ENCODE measurements around the gene PPWD1. TPM values are rescaled to one million over a fixed set of nuclear protein-coding genes. Genes with fewer than 3 reads are reported as not detected.
A peak's percentile ranks its signal among the peaks of the same experiment; 100 is the strongest.
"Not testable (repeated sequence)": the region's sequence is repeated elsewhere in the genome, so short reads cannot be mapped to it uniquely, and the experiment has no call there.

PPWD1 gene
- polyA plus RNA-seq, 2 donors = 16.9 to 18.8 TPM

DNA sequence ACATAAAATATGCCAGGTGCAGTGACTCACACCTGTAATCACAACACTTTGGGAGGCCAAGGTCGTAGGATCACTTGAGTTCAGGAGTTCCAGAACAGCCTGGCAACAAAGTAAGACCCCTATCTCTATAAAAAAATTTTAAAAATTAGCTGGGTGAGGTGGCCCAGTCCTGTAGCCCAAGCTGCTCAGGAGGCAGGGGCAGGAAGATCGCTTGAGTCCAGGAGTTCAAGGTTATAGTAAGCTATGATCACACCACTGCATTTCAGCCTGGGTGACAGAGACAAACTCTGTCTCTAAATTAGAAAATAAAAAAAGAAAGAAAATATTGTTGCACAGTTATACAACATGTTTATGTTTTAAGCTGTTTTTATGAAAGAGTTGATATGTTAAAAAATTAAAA, 6.9 kb upstream of the PPWD1 start:
- no peak overlapping the region for H3K4me3 ChIP-seq (ENCODE audit: low read depth in 1 of 2, low read length in 2 of 2)
- H3K4me1 ChIP-seq (ENCODE audit: control insufficient read depth in 2 of 2, insufficient read depth in 2 of 2, low read length in 1 of 2) = no peaks in the 10 kb centered on the region
- 80 to 84% methylated on average over 2 of the region's 2 CpGs for WGBS, 2 donors
- no peaks in the 10 kb centered on the region for H3K9me3 ChIP-seq (ENCODE audit: control insufficient read depth in 2 of 2, insufficient read depth in 1 of 2, low read depth in 1 of 2, low read length in 1 of 2)
- no peaks in the 10 kb centered on the region for H3K36me3 ChIP-seq (ENCODE audit: control insufficient read depth in 2 of 2, insufficient read depth in 2 of 2, low read length in 1 of 2)
- no peaks in the 10 kb centered on the region for H3K27me3 ChIP-seq (ENCODE audit: control insufficient read depth in 1 of 2, insufficient read depth in 2 of 2, low read length in 2 of 2)
- H3K27ac ChIP-seq (ENCODE audit: low read depth in 2 of 2, low read length in 1 of 2) = no peak overlapping the region

- WGBS, 2 donors = 90 to 93% methylated on average over 3 of the region's 3 CpGs
Observed at GRCh38 chr5:65556718-65557117, 6.4 kb upstream of the PPWD1 start.

DNA sequence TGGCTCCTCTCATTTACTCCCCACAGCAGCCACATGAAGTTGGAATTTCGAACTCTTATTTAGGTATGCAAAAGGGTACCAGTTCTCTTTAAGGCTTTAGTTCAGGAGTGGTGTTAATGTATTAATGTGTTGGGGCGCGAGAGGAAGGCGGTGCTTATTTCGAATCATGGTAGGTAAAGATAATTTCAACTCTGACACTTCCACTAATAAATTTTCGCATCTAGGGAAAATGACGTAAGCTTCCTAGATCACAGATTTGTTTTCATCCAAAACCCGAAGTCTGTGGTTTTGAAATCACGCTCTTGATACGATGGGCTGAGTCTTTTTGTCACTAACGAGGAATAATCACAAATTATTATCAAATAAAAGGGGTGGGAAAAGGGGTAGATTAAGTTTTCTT, 681 bp downstream of the PPWD1 start:
- no peaks in the 10 kb centered on the region for H3K36me3 ChIP-seq (ENCODE audit: control insufficient read depth in 2 of 2, insufficient read depth in 2 of 2, low read length in 1 of 2)
- no peaks in the 10 kb centered on the region for H3K9me3 ChIP-seq (ENCODE audit: control insufficient read depth in 2 of 2, insufficient read depth in 1 of 2, low read depth in 1 of 2, low read length in 1 of 2)
- peaks cover 0 to 3% of the 10 kb centered on the region in 2 donors for H3K4me1 ChIP-seq (ENCODE audit: control insufficient read depth in 2 of 2, insufficient read depth in 2 of 2, low read length in 1 of 2)
- no peaks in the 10 kb centered on the region for H3K27me3 ChIP-seq (ENCODE audit: control insufficient read depth in 1 of 2, insufficient read depth in 2 of 2, low read length in 2 of 2)
- no peak overlapping the region for H3K27ac ChIP-seq (ENCODE audit: low read depth in 2 of 2, low read length in 1 of 2)
- 2 to 9% methylated on average over 11 of the region's 11 CpGs for WGBS, 2 donors
- peak overlapping the region; percentile 79 to 98 for H3K4me3 ChIP-seq (ENCODE audit: low read depth in 1 of 2, low read length in 2 of 2)

More at GRCh38 chr5:65556718-65557117, 6.4 kb upstream of the PPWD1 start:
- H3K4me1 ChIP-seq (ENCODE audit: control insufficient read depth in 2 of 2, insufficient read depth in 2 of 2, low read length in 1 of 2) = no peaks in the 10 kb centered on the region
- no peaks in the 10 kb centered on the region for H3K27me3 ChIP-seq (ENCODE audit: control insufficient read depth in 1 of 2, insufficient read depth in 2 of 2, low read length in 2 of 2)
- H3K27ac ChIP-seq (ENCODE audit: low read depth in 2 of 2, low read length in 1 of 2) = no peak overlapping the region
- no peak overlapping the region for H3K4me3 ChIP-seq (ENCODE audit: low read depth in 1 of 2, low read length in 2 of 2)
- H3K9me3 ChIP-seq (ENCODE audit: control insufficient read depth in 2 of 2, insufficient read depth in 1 of 2, low read depth in 1 of 2, low read length in 1 of 2) = no peaks in the 10 kb centered on the region
- no peaks in the 10 kb centered on the region for H3K36me3 ChIP-seq (ENCODE audit: control insufficient read depth in 2 of 2, insufficient read depth in 2 of 2, low read length in 1 of 2)

DNA sequence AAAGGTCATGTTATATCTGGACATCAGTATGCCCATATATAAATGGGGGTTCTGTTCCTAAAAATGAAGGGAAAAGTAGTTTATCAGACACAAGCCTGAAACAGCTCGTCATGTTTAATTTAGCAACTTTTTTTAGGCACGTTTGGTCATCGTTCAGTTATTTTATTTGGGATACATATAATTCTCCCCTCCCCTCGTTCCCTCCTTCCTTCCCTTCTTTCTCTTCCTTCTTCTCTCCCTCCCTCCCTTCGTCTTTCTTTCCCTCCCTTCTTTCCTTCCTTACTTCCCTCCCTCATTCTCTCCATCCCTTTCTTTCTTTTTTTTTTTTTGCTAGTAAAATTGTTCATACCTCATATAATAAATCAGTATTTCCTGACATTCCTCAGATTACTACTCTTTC, 3.4 kb downstream of the PPWD1 start:
- H3K4me3 ChIP-seq (ENCODE audit: low read depth in 1 of 2, low read length in 2 of 2) = no peak overlapping the region
- peaks cover 0 to 3% of the 10 kb centered on the region in 2 donors for H3K36me3 ChIP-seq (ENCODE audit: control insufficient read depth in 2 of 2, insufficient read depth in 2 of 2, low read length in 1 of 2)
- no peak overlapping the region for H3K27ac ChIP-seq (ENCODE audit: low read depth in 2 of 2, low read length in 1 of 2)
- WGBS, 2 donors = 81 to 84% methylated on average over 5 of the region's 5 CpGs
- H3K9me3 ChIP-seq (ENCODE audit: control insufficient read depth in 2 of 2, insufficient read depth in 1 of 2, low read depth in 1 of 2, low read length in 1 of 2) = no peaks in the 10 kb centered on the region
- no peaks in the 10 kb centered on the region for H3K27me3 ChIP-seq (ENCODE audit: control insufficient read depth in 1 of 2, insufficient read depth in 2 of 2, low read length in 2 of 2)
- H3K4me1 ChIP-seq (ENCODE audit: control insufficient read depth in 2 of 2, insufficient read depth in 2 of 2, low read length in 1 of 2) = peaks cover 0 to 3% of the 10 kb centered on the region in 2 donors

DNA sequence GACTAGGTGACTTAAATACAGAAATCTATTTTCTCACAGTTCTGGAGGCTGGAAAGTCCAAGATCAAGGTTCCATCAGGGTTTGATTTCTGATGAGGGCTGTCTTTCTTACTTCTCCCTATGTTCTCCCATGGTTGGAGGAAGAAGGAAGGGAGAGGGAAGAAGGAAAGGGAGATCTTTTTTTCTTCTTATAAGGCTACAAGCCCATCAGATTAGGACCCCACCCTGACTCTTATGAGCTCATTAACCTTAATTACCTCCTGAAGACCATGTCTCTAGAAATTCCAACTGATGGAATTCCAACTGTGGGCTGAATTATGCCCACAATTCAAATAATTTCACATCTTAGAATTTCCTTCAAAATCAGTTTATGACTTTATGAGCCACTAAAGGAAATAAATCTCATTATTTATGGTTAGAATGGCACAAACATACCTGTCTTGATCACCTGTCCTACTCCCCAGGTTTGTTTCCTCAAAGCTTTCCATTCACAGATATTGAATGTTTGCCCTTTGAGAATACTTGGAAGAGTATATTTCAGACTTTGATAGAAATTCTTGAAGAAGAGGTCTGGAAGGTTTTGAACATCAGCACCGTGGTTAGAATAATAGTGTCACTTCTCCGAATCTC, 7.6 kb downstream of the PPWD1 start:
- Histone ChIP-seq H3K9me3 (ENCODE audit: control insufficient read depth in 2 of 2, insufficient read depth in 1 of 2, low read depth in 1 of 2, low read length in 1 of 2) (no peaks in the 10 kb centered on the region), H3K27ac (ENCODE audit: low read depth in 2 of 2, low read length in 1 of 2) (no peak overlapping the region)
- WGBS, 2 donors = 93 to 95% methylated on average over 2 of the region's 2 CpGs

DNA sequence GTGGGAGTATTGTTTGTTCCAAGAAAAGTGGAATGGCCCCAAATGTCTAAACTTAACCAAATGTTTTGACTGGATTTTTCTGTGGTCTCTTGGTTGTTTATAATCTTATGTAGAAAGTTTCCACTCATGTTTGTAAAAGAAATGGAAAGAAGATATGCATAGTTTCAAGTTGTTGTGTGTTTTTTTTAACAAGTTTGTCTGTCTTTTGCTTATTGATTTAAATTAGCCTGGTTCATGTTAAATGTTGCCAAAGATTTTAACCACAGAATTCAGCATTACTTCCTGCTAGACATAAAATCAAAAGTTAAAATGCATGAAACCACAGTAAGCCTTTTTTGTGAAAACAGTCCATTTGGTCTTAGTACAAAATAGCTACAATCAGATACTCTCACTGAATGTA, 14.0 kb downstream of the PPWD1 start:
- H3K36me3 ChIP-seq (ENCODE audit: control insufficient read depth in 2 of 2, insufficient read depth in 2 of 2, low read length in 1 of 2) = peaks cover 0 to 5% of the 10 kb centered on the region in 2 donors
- H3K4me1 ChIP-seq (ENCODE audit: control insufficient read depth in 2 of 2, insufficient read depth in 2 of 2, low read length in 1 of 2) = no peaks in the 10 kb centered on the region
- no peaks in the 10 kb centered on the region for H3K9me3 ChIP-seq (ENCODE audit: control insufficient read depth in 2 of 2, insufficient read depth in 1 of 2, low read depth in 1 of 2, low read length in 1 of 2)
- no peak overlapping the region for H3K27ac ChIP-seq (ENCODE audit: low read depth in 2 of 2, low read length in 1 of 2)
- no peak overlapping the region for H3K4me3 ChIP-seq (ENCODE audit: low read depth in 1 of 2, low read length in 2 of 2)
- no peaks in the 10 kb centered on the region for H3K27me3 ChIP-seq (ENCODE audit: control insufficient read depth in 1 of 2, insufficient read depth in 2 of 2, low read length in 2 of 2)

More for the DNA sequence above, 7.6 kb downstream of the PPWD1 start:
- Histone ChIP-seq H3K4me3 (ENCODE audit: low read depth in 1 of 2, low read length in 2 of 2) (no peak overlapping the region), H3K4me1 (ENCODE audit: control insufficient read depth in 2 of 2, insufficient read depth in 2 of 2, low read length in 1 of 2) (no peaks in the 10 kb centered on the region), H3K36me3 (ENCODE audit: control insufficient read depth in 2 of 2, insufficient read depth in 2 of 2, low read length in 1 of 2) (peaks cover 0 to 3% of the 10 kb centered on the region in 2 donors), H3K27me3 (ENCODE audit: control insufficient read depth in 1 of 2, insufficient read depth in 2 of 2, low read length in 2 of 2) (no peaks in the 10 kb centered on the region)

DNA sequence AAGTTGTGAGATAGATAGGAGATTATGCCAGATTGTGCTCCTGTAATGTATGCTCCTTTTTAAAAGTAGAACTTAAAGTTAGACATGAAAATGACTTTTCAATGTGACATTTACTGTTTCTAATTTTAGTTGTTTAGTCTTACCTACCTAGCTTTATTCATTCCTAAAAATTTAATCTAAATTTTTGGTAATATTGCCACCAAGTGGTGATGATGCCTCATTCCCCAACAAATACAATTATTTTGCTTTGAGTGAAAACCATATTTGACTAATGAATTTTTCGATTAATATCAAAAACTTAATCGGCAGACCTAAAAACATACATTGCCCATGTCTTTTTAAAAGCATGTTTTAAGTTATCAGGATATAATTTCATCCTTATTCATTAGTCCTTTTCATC, 25.6 kb downstream of the PPWD1 start:
- H3K36me3 ChIP-seq (ENCODE audit: control insufficient read depth in 2 of 2, insufficient read depth in 2 of 2, low read length in 1 of 2) = peaks cover 2 to 9% of the 10 kb centered on the region in 2 donors
- H3K27ac ChIP-seq (ENCODE audit: low read depth in 2 of 2, low read length in 1 of 2) = no peak overlapping the region
- no peaks in the 10 kb centered on the region for H3K9me3 ChIP-seq (ENCODE audit: control insufficient read depth in 2 of 2, insufficient read depth in 1 of 2, low read depth in 1 of 2, low read length in 1 of 2)
- no peaks in the 10 kb centered on the region for H3K4me1 ChIP-seq (ENCODE audit: control insufficient read depth in 2 of 2, insufficient read depth in 2 of 2, low read length in 1 of 2)
- 93 to 95% methylated on average over 2 of the region's 2 CpGs for WGBS, 2 donors
- H3K27me3 ChIP-seq (ENCODE audit: control insufficient read depth in 1 of 2, insufficient read depth in 2 of 2, low read length in 2 of 2) = no peaks in the 10 kb centered on the region
- no peak overlapping the region for H3K4me3 ChIP-seq (ENCODE audit: low read depth in 1 of 2, low read length in 2 of 2)

DNA sequence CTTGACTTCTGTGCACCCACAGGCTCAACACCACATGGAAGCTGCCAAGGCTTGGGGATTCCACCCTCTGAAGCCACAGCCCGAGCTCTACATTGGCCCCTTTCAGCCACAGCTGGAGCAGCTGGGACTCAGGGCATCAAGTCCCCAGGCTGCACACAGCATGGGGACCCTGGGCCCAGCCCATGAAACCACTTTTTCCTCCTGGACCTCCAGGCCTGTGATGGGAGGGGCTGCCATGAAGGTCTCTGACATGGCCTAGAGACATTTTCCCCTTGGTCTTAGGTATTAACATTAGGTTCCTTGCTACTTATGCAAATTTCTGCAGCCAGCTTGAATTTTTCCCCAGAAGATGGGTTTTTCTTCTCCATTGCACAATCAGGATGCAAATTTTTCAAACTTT, 38.7 kb downstream of the PPWD1 start:
- not testable (repeated sequence) for H3K36me3 ChIP-seq (ENCODE audit: control insufficient read depth in 2 of 2, insufficient read depth in 2 of 2, low read length in 1 of 2); H3K27me3 ChIP-seq (ENCODE audit: control insufficient read depth in 1 of 2, insufficient read depth in 2 of 2, low read length in 2 of 2); H3K27ac ChIP-seq (ENCODE audit: low read depth in 2 of 2, low read length in 1 of 2); H3K4me1 ChIP-seq (ENCODE audit: control insufficient read depth in 2 of 2, insufficient read depth in 2 of 2, low read length in 1 of 2); H3K9me3 ChIP-seq (ENCODE audit: control insufficient read depth in 2 of 2, insufficient read depth in 1 of 2, low read depth in 1 of 2, low read length in 1 of 2); H3K4me3 ChIP-seq (ENCODE audit: low read depth in 1 of 2, low read length in 2 of 2)
- WGBS, 2 donors = 93 to 100% methylated on average over 1 of the region's 1 CpG

GRCh38 chr5:65611524-65611923, 48.4 kb downstream of the PPWD1 start:
- no peak overlapping the region for H3K4me3 ChIP-seq (ENCODE audit: low read depth in 1 of 2, low read length in 2 of 2)
- 52 to 80% methylated on average over 3 of the region's 3 CpGs for WGBS, 2 donors
- no peak overlapping the region for H3K27ac ChIP-seq (ENCODE audit: low read depth in 2 of 2, low read length in 1 of 2)
- H3K9me3 ChIP-seq (ENCODE audit: control insufficient read depth in 2 of 2, insufficient read depth in 1 of 2, low read depth in 1 of 2, low read length in 1 of 2) = no peaks in the 10 kb centered on the region
- no peaks in the 10 kb centered on the region for H3K4me1 ChIP-seq (ENCODE audit: control insufficient read depth in 2 of 2, insufficient read depth in 2 of 2, low read length in 1 of 2)
- peaks cover 0 to 5% of the 10 kb centered on the region in 2 donors for H3K36me3 ChIP-seq (ENCODE audit: control insufficient read depth in 2 of 2, insufficient read depth in 2 of 2, low read length in 1 of 2)
- no peaks in the 10 kb centered on the region for H3K27me3 ChIP-seq (ENCODE audit: control insufficient read depth in 1 of 2, insufficient read depth in 2 of 2, low read length in 2 of 2)

DNA sequence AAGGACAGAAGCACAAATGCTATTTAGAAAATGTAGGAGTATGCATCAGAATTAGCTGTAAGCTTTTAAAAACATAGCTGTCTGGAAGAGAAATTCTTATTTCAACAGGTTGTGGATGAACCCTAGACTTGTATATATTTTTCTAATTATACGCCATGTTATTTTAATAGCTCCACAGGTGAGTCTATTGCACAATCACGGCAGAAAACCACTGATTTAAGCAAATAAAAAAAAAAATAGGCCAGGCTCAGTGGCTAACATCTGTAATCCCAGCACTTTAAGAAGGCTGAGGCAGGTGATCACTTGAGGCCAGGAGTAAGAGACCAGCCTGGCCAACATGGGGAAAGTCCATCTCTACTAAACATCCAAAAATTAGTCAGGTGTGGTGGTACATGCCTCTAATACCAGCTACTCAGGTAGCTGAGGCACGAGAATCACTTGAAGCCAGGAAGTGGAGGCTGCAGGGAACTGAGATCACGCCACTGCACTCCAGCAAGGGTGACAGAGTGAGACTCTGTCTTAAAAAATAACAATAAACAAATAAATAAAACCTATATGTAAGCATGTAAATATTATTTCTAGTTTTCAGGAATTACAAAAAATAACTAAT, 49.3 kb downstream of the PPWD1 start:
- Histone ChIP-seq H3K9me3 (ENCODE audit: control insufficient read depth in 2 of 2, insufficient read depth in 1 of 2, low read depth in 1 of 2, low read length in 1 of 2) (no peaks in the 10 kb centered on the region), H3K4me1 (ENCODE audit: control insufficient read depth in 2 of 2, insufficient read depth in 2 of 2, low read length in 1 of 2) (no peaks in the 10 kb centered on the region), H3K4me3 (ENCODE audit: low read depth in 1 of 2, low read length in 2 of 2) (no peak overlapping the region), H3K27ac (ENCODE audit: low read depth in 2 of 2, low read length in 1 of 2) (no peak overlapping the region), H3K27me3 (ENCODE audit: control insufficient read depth in 1 of 2, insufficient read depth in 2 of 2, low read length in 2 of 2) (no peaks in the 10 kb centered on the region), H3K36me3 (ENCODE audit: control insufficient read depth in 2 of 2, insufficient read depth in 2 of 2, low read length in 1 of 2) (peaks cover 0 to 4% of the 10 kb centered on the region in 2 donors)
- WGBS, 2 donors = 83 to 84% methylated on average over 4 of the region's 4 CpGs
